Kidney epithelial cell (primary cell): Measurements from ENCODE around the gene KRT72. TPM values are rescaled to one million over a fixed set of nuclear protein-coding genes. Genes with fewer than 3 reads are reported as not detected.

Experiments used
- DNase-seq: peaks from one replicate; pipeline ENCODE4 v3.0.0-alpha.2; 2010; ENCODE audit warnings: low read depth
- H3K27me3 ChIP-seq: 2 replicates; pipeline ENCODE4 v1.6.0; 2011; ENCODE audit warnings: low read length; ENCODE audit not compliant: control insufficient read depth, insufficient read depth
- H3K36me3 ChIP-seq: 2 replicates; pipeline ENCODE4 v1.5.1; 2011; ENCODE audit warnings: low read length; ENCODE audit not compliant: control insufficient read depth, insufficient read depth
- H3K4me3 ChIP-seq: 2 replicates; pipeline ENCODE4 v1.5.1; 2011; ENCODE audit warnings: low read depth, mild to moderate bottlenecking, control low read depth, low read length
- total RNA-seq: library from RNA; depleted of rRNA; stranded (reverse); fragments of >200 nt; gene quantifications from 2 replicates; pipeline ENCODE4 v1.2.3, GENCODE V29; 2015
- TF ChIP-seq, protein P1 (sequence below): IDR thresholded peaks from 2 replicates; pipeline ENCODE4 v1.5.1; 2011; ENCODE audit warnings: mild to moderate bottlenecking, moderate library complexity, low read length, control low read depth, inconsistent platforms; ENCODE audit not compliant: insufficient read depth, poor library complexity, severe bottlenecking

The KRT72 gene
- total RNA-seq, 1 donor from 2014 or later: not detected

DNA sequence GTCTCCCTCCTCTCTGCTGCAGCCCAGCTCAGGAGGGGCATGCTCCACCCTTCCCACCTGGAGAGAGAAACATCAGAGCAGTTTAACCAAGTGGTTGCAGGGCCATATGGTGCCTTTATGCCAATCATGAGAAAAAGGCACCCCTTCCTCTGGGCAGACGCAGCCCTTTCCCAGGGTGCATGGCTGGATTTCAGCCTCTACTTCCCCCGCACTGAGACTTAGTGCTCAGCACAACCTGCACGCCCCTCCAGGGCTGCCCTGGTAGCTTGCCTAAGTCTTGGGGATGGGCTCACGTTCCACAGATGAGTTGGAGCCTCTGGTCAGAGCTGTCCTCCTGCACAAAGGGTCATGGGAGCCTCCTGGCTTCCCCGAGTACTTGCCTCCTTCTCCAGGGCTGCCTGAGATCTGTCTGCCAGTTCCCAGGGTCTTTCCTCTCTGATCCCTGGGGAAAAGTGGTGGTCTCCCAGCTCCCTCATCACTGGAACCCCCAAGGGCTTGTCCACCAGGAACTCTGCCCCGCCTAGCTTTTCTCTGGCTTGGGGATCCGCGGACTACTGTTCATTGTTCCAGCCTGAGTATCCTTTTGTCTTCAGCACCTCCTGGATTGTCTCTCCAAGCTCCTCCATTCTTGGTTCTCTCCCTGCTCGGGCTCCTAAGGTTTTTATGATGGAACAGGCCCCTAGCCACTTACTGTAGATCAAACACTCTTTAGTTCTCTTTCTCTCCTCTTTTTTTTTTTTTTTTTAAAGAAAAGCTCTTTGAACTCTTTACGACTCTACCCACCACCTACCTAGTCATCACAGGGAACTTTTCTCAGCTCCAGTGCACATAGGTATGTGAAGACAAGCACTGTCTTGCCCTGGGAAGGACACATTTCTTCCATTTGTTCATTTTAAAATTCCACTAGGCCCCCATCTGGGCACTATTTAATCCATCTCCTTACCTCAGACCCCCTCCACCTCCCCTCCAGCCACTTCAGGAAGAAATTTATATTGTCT lies 21.5 kb downstream of the KRT72 start:
- no peak overlapping the region for H3K4me3 ChIP-seq
- H3K36me3 ChIP-seq: no peaks in the 10 kb centered on the region
- TF ChIP-seq, protein P1, sequence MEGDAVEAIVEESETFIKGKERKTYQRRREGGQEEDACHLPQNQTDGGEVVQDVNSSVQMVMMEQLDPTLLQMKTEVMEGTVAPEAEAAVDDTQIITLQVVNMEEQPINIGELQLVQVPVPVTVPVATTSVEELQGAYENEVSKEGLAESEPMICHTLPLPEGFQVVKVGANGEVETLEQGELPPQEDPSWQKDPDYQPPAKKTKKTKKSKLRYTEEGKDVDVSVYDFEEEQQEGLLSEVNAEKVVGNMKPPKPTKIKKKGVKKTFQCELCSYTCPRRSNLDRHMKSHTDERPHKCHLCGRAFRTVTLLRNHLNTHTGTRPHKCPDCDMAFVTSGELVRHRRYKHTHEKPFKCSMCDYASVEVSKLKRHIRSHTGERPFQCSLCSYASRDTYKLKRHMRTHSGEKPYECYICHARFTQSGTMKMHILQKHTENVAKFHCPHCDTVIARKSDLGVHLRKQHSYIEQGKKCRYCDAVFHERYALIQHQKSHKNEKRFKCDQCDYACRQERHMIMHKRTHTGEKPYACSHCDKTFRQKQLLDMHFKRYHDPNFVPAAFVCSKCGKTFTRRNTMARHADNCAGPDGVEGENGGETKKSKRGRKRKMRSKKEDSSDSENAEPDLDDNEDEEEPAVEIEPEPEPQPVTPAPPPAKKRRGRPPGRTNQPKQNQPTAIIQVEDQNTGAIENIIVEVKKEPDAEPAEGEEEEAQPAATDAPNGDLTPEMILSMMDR: no peak
- DNase-seq: no peak
- peaks cover 10% of the 10 kb centered on the region for H3K27me3 ChIP-seq

GRCh38 chr12:52578469-52578868 lies 22.8 kb downstream of the KRT72 start:
- Histone ChIP-seq H3K4me3 (no peak overlapping the region), H3K36me3 (no peaks in the 10 kb centered on the region), H3K27me3 (peaks cover 10% of the 10 kb centered on the region)
- DNase-seq: no peak
- TF ChIP-seq, protein P1: no peak

DNA sequence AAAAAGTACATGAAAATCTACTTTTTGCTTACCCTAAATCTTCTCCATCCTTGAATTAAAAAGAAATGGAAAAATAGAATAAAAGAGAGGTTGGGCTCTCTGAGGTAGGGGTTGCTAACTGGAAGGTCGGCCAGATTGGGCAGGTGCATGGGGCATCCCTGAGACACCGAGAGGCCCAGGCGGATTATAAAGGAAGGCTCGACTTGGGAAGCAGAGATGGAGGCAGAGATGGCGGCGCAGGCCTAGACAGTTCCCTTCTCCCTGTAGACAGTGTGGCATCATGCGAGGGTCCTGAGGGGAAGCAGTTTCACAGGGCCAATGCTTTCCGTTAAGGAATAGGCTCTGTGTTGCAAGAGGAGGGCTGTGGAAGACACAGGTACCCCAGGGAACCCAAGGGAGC lies 23.9 kb downstream of the KRT72 start:
- TF ChIP-seq, protein P1: no peak
- Histone ChIP-seq H3K36me3 (no peaks in the 10 kb centered on the region), H3K27me3 (peaks cover 8% of the 10 kb centered on the region), H3K4me3 (no peak overlapping the region)
- DNase-seq: no peak

GRCh38 chr12:52575948-52576347 lies 25.3 kb downstream of the KRT72 start:
- no peaks in the 10 kb centered on the region for H3K36me3 ChIP-seq
- H3K27me3 ChIP-seq: peaks cover 8% of the 10 kb centered on the region
- DNase-seq: no peak
- H3K4me3 ChIP-seq: no peak overlapping the region
- TF ChIP-seq, protein P1: no peak

GRCh38 chr12:52575256-52575655 lies 26.0 kb downstream of the KRT72 start:
- Histone ChIP-seq H3K27me3 (peaks cover 8% of the 10 kb centered on the region), H3K36me3 (no peaks in the 10 kb centered on the region), H3K4me3 (no peak overlapping the region)
- TF ChIP-seq, protein P1: no peak
- no peak for DNase-seq
